ENCODE results near the gene ACADM. TPM values are rescaled to one million over a fixed set of nuclear protein-coding genes. Genes with fewer than 3 reads are reported as not detected.

Gene ACADM
- total RNA-seq, 1 experiment from 2014 or later = 48.7 TPM

DNA sequence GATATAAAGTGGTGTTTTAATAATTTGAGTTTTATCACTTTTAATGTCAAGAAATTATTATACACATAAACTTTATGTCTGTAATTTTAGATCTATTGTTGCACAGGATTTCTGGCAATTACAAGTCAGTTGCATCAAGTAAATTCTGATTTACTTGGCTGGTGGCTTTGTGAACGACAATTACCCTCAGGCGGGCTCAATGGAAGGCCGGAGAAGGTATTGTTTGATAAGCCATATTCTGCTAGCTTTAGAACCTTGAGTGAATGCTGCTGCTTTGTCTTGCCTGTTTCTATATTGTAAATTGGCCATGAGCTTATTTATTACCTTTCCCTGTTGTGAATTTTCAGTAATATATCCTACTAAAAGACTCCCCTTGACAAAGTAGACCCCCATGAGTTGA, 67.6 kb downstream of the ACADM start (continued):
- TF ChIP-seq EZH2 (IDR thresholded peaks at IDR 0.05) (no peak), JUND (IDR thresholded peaks at IDR 0.05) (no peak), SIN3A (IDR thresholded peaks at IDR 0.05; ENCODE audit: low read depth) (no peak), TCF7L2 (IDR thresholded peaks at IDR 0.05; ENCODE audit: borderline replicate concordance, extremely low read depth, insufficient read depth, insufficient read length) (no peak), SP1 (IDR thresholded peaks at IDR 0.05; ENCODE audit: low read depth) (no peak)
- TF ChIP-seq, protein P1, sequence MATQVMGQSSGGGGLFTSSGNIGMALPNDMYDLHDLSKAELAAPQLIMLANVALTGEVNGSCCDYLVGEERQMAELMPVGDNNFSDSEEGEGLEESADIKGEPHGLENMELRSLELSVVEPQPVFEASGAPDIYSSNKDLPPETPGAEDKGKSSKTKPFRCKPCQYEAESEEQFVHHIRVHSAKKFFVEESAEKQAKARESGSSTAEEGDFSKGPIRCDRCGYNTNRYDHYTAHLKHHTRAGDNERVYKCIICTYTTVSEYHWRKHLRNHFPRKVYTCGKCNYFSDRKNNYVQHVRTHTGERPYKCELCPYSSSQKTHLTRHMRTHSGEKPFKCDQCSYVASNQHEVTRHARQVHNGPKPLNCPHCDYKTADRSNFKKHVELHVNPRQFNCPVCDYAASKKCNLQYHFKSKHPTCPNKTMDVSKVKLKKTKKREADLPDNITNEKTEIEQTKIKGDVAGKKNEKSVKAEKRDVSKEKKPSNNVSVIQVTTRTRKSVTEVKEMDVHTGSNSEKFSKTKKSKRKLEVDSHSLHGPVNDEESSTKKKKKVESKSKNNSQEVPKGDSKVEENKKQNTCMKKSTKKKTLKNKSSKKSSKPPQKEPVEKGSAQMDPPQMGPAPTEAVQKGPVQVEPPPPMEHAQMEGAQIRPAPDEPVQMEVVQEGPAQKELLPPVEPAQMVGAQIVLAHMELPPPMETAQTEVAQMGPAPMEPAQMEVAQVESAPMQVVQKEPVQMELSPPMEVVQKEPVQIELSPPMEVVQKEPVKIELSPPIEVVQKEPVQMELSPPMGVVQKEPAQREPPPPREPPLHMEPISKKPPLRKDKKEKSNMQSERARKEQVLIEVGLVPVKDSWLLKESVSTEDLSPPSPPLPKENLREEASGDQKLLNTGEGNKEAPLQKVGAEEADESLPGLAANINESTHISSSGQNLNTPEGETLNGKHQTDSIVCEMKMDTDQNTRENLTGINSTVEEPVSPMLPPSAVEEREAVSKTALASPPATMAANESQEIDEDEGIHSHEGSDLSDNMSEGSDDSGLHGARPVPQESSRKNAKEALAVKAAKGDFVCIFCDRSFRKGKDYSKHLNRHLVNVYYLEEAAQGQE (IDR thresholded peaks at IDR 0.05; ENCODE audit: low read depth) = no peak

DNA sequence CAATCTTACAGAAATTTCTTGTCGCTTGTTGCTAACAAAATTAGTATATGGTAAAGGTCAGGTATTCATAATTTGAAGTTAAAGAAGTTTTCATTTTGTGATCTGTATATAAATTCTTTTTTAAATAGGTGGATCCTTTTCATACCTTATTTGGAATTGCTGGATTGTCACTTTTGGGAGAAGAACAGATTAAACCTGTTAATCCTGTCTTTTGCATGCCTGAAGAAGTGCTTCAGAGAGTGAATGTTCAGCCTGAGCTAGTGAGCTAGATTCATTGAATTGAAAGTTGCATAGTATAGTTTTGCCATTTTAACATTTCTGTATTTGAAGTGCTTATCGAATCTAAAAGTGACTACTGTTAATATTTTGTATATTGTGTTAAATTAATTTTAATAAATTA, 69.9 kb downstream of the ACADM start:
- Histone ChIP-seq H4K20me1 (ENCODE audit: insufficient read depth) (peaks cover 80% of the 10 kb centered on the region), H3K36me3 (ENCODE audit: control insufficient read depth in 1 of 2, insufficient read depth in 2 of 2, low read length in 2 of 2) (peaks cover 56 to 72% of the 10 kb centered on the region in 2 experiments), H3K9ac (ENCODE audit: low read length) (no peak overlapping the region), H3K4me3 (replicated peaks in 1 of 2; ENCODE audit: low read depth in 1 of 2, low read length in 2 of 2) (no peak overlapping the region), H3K9me3 (ENCODE audit: control insufficient read depth in 1 of 2, insufficient read depth in 1 of 2, low read depth in 1 of 2, low read length in 2 of 2) (no peaks in the 10 kb centered on the region), H3K27ac (ENCODE audit: low read depth, low read length) (no peak overlapping the region), H3K79me2 (ENCODE audit: insufficient read depth, low read length) (peaks cover 50% of the 10 kb centered on the region), H3K9me2 (ENCODE audit: insufficient read depth) (no peaks in the 10 kb centered on the region), H3K4me1 (ENCODE audit: control insufficient read depth in 1 of 2, insufficient read depth in 2 of 2, low read length in 2 of 2) (peaks cover 0 to 7% of the 10 kb centered on the region in 2 experiments; a peak in 2 of 4 replicates), H3K27me3 (ENCODE audit: insufficient read depth, low read length) (no peaks in the 10 kb centered on the region), H3K4me2 (ENCODE audit: low read length) (no peak overlapping the region), H2AFZ (ENCODE audit: low read depth, low read length, poor library complexity, severe bottlenecking) (no peak overlapping the region)
- RAD21 ChIA-PET (ENCODE audit: low non-redundant PET in 1 of 2, low total read pairs in 2 of 2, uncharacterized antibody in 2 of 2, unreplicated experiment in 2 of 2) = no interaction called here
- DNase-seq (ENCODE audit: low read depth, low spot score) (no peak), ATAC-seq (no peak)
- intact Hi-C loops (cut with micrococcal nuclease) = no loop called here
- BruUV-seq (replicated peaks) = no TSS peak
- POLR2A ChIA-PET = interaction anchor here (1.2 to 1.5 kb wide), 2 partner anchors 8 to 10 kb away, joined by 3 to 8 read pairs; partner anchors contain the start of gene RABGGTB
- CTCF ChIA-PET = no interaction called here
- TF ChIP-seq FOSL1 (IDR thresholded peaks at IDR 0.05; ENCODE audit: low read depth) = no peak
- TF ChIP-seq, protein P1 (IDR thresholded peaks at IDR 0.05; ENCODE audit: low read depth) = no peak
- TF ChIP-seq POLR2AphosphoS5 (IDR thresholded peaks at IDR 0.05; ENCODE audit: low read depth, low read length) = no peak
- TF ChIP-seq, protein P2, sequence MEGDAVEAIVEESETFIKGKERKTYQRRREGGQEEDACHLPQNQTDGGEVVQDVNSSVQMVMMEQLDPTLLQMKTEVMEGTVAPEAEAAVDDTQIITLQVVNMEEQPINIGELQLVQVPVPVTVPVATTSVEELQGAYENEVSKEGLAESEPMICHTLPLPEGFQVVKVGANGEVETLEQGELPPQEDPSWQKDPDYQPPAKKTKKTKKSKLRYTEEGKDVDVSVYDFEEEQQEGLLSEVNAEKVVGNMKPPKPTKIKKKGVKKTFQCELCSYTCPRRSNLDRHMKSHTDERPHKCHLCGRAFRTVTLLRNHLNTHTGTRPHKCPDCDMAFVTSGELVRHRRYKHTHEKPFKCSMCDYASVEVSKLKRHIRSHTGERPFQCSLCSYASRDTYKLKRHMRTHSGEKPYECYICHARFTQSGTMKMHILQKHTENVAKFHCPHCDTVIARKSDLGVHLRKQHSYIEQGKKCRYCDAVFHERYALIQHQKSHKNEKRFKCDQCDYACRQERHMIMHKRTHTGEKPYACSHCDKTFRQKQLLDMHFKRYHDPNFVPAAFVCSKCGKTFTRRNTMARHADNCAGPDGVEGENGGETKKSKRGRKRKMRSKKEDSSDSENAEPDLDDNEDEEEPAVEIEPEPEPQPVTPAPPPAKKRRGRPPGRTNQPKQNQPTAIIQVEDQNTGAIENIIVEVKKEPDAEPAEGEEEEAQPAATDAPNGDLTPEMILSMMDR (IDR thresholded peaks at IDR 0.05 in 2 of 3, conservative IDR thresholded peaks at IDR 0.05 in 1 of 3; ENCODE audit: borderline replicate concordance in 1 of 3, insufficient read depth in 1 of 3, low read depth in 2 of 3, low read length in 2 of 3) = no peak
- no peak for TF ChIP-seq ZNF274 (IDR thresholded peaks at IDR 0.05; ENCODE audit: low read depth, low read length)
- no peak for TF ChIP-seq JUND (IDR thresholded peaks at IDR 0.05)
- TF ChIP-seq, protein P3, sequence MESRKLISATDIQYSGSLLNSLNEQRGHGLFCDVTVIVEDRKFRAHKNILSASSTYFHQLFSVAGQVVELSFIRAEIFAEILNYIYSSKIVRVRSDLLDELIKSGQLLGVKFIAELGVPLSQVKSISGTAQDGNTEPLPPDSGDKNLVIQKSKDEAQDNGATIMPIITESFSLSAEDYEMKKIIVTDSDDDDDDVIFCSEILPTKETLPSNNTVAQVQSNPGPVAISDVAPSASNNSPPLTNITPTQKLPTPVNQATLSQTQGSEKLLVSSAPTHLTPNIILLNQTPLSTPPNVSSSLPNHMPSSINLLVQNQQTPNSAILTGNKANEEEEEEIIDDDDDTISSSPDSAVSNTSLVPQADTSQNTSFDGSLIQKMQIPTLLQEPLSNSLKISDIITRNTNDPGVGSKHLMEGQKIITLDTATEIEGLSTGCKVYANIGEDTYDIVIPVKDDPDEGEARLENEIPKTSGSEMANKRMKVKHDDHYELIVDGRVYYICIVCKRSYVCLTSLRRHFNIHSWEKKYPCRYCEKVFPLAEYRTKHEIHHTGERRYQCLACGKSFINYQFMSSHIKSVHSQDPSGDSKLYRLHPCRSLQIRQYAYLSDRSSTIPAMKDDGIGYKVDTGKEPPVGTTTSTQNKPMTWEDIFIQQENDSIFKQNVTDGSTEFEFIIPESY (IDR thresholded peaks at IDR 0.05; ENCODE audit: extremely low read depth, insufficient replicate concordance, low read length) = no peak
- no peak for TF ChIP-seq CEBPB (IDR thresholded peaks at IDR 0.05; ENCODE audit: low read depth)
- no peak for TF ChIP-seq RAD21 (IDR thresholded peaks at IDR 0.05; ENCODE audit: low read depth)
- no peak for TF ChIP-seq POLR2A (IDR thresholded peaks at IDR 0.05; ENCODE audit: borderline replicate concordance, extremely low read depth, insufficient read depth, insufficient read length)

Data from HCT116 (cell line).